SH-SY5Y (cell line): Measurements from ENCODE around the gene PPP2R2B.

Source experiments
- GATA2 ChIP-seq: IDR thresholded peaks from 2 replicates; pipeline ENCODE4 v1.6.1; 2011; ENCODE audit warnings: mild to moderate bottlenecking, low read depth, low read length
- GATA3 ChIP-seq: IDR thresholded peaks from 2 replicates; pipeline ENCODE4 v1.6.1; 2011; ENCODE audit warnings: low read depth, mild to moderate bottlenecking, low read length, moderate library complexity

DNA sequence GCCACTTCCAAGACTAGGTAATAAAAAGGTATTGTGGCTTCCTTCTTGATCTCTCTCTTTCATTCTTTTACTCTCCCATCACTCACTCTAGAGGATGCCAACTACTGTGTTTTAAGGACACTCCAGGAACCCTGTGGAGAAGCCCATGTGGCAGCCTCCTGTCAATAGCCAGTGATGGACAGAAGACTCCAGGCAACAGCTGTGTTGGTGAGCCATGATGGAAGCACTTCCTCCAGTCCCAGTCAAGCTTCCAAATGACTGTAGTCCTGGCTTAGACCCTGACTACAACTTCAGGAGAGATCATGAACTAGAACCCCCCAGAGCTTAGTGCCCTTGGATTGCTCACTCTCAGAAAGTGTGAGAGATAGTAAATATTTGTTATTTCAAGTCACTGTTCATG, 123.9 kb downstream of the PPP2R2B start:
- no peak for TF ChIP-seq GATA2
- no peak for TF ChIP-seq GATA3
